CD14-positive monocyte (primary cell): Measurements from ENCODE around the gene BRAT1. TPM values are rescaled to one million over a fixed set of nuclear protein-coding genes. Genes with fewer than 3 reads are reported as not detected.

Source experiments
- DNase-seq, 3 donors: peaks; one replicate each; pipeline ENCODE4 v3.0.0-alpha.2; 2011 to 2022
- H2AFZ ChIP-seq: 2 replicates; pipeline ENCODE4 v1.6.0; 2012; ENCODE audit warnings: mild to moderate bottlenecking, low read depth, low read length, inconsistent platforms; ENCODE audit not compliant: insufficient read depth, poor library complexity, severe bottlenecking
- H3K27ac ChIP-seq, 2 donors: 1 replicate in 1 of 2; 2 replicates in 1 of 2; pipeline ENCODE4 v1.5.1; 2012 to 2013; ENCODE audit warnings: low read length in 2 of 2, control low read depth in 1 of 2, inconsistent platforms in 1 of 2, low read depth in 1 of 2, mild to moderate bottlenecking in 1 of 2
- H3K27me3 ChIP-seq, 2 donors: one replicate each; pipeline versions ENCODE4 v1.6.0 to v1.6.1; 2011 to 2013; ENCODE audit warnings: low read length in 2 of 2; ENCODE audit not compliant: control insufficient read depth in 2 of 2, insufficient read depth in 2 of 2
- H3K36me3 ChIP-seq, 2 donors: replicated peaks in 1 of 2; 1 replicate in 1 of 2; 2 replicates in 1 of 2; pipeline versions ENCODE4 v1.5.1 to v1.6.1; 2012 to 2013; ENCODE audit warnings: low read length in 2 of 2, control low read depth in 1 of 2, inconsistent platforms in 1 of 2, mild to moderate bottlenecking in 1 of 2; ENCODE audit not compliant: insufficient read depth in 2 of 2, control insufficient read depth in 1 of 2
- H3K4me1 ChIP-seq, 2 donors: 1 replicate in 1 of 2; 2 replicates in 1 of 2; pipeline versions ENCODE4 v1.5.1 to v1.6.1; 2012 to 2013; ENCODE audit warnings: low read length in 2 of 2, control low read depth in 1 of 2, inconsistent platforms in 1 of 2, mild to moderate bottlenecking in 1 of 2, moderate library complexity in 1 of 2; ENCODE audit not compliant: insufficient read depth in 2 of 2, control insufficient read depth in 1 of 2
- H3K4me2 ChIP-seq: replicated peaks from 2 replicates; pipeline ENCODE3; 2012; ENCODE audit warnings: low read length, moderate library complexity, mild to moderate bottlenecking; ENCODE audit not compliant: poor library complexity, severe bottlenecking; ENCODE audit errors: extremely low read depth
- H3K4me3 ChIP-seq, 3 experiments: fragments of 200-600 bp in 1 of 3; sonication (generic) in 1 of 3; replicated peaks in 1 of 3; 1 replicate in 2 of 3; 2 replicates in 1 of 3; pipeline ENCODE4 v1.5.1; 2011 to 2013; ENCODE audit warnings: low read length in 3 of 3, mild to moderate bottlenecking in 3 of 3, control low read depth in 2 of 3, low read depth in 2 of 3, inconsistent platforms in 1 of 3, moderate library complexity in 1 of 3
- H3K79me2 ChIP-seq: 2 replicates; pipeline ENCODE4 v1.6.0; 2012; ENCODE audit warnings: mild to moderate bottlenecking, control low read depth, inconsistent platforms, low read length, moderate library complexity; ENCODE audit not compliant: insufficient read depth
- H3K9ac ChIP-seq: 2 replicates; pipeline ENCODE4 v1.6.0; 2017; ENCODE audit warnings: low read length, mild to moderate bottlenecking; ENCODE audit not compliant: insufficient read depth, poor library complexity, severe bottlenecking
- H3K9me3 ChIP-seq, 2 donors: replicated peaks in 1 of 2; 1 replicate in 1 of 2; 2 replicates in 1 of 2; pipeline versions ENCODE4 v1.5.1 to v1.6.1; 2012 to 2013; ENCODE audit warnings: low read length in 2 of 2, control low read depth in 1 of 2; ENCODE audit not compliant: control insufficient read depth in 1 of 2, insufficient read depth in 1 of 2
- H4K20me1 ChIP-seq: 2 replicates; pipeline ENCODE4 v1.6.0; 2012; ENCODE audit warnings: mild to moderate bottlenecking, low read length, control low read depth, moderate library complexity; ENCODE audit not compliant: insufficient read depth
- H3K27ac Mint-ChIP-seq, 7 donors: one replicate each; pipeline ENCODE4 v1.8.0; 2020; ENCODE audit warnings: mild to moderate bottlenecking in 7 of 7, mixed read lengths in 7 of 7, moderate library complexity in 6 of 7, inconsistent platforms in 2 of 7
- H3K27me3 Mint-ChIP-seq, 3 donors: one replicate each; pipeline ENCODE4 v1.8.0; 2021 to 2022; ENCODE audit warnings: low read depth in 3 of 3, mild to moderate bottlenecking in 3 of 3, mixed read lengths in 3 of 3, moderate library complexity in 3 of 3, inconsistent platforms in 1 of 3
- H3K36me3 Mint-ChIP-seq, 2 donors: one replicate each; pipeline ENCODE4 v1.8.0; 2020; ENCODE audit warnings: mixed read lengths in 2 of 2, inconsistent platforms in 1 of 2, mild to moderate bottlenecking in 1 of 2
- H3K4me1 Mint-ChIP-seq: one replicate; pipeline ENCODE4 v1.8.0; 2020; ENCODE audit warnings: mild to moderate bottlenecking, mixed read lengths
- H3K4me3 Mint-ChIP-seq, 2 donors: one replicate each; pipeline ENCODE4 v1.8.0; 2020; ENCODE audit warnings: mild to moderate bottlenecking in 2 of 2, mixed read lengths in 2 of 2, moderate library complexity in 1 of 2
- H3K9me3 Mint-ChIP-seq, 7 donors: one replicate each; pipeline ENCODE4 v1.8.0; 2020 to 2022; ENCODE audit warnings: mixed read lengths in 7 of 7, mild to moderate bottlenecking in 6 of 7, moderate library complexity in 6 of 7, inconsistent platforms in 2 of 7
- CTCF ChIP-seq: fragments of 200-600 bp; IDR thresholded peaks from one replicate; pipeline ENCODE4 v1.8.0; 2022; ENCODE audit warnings: antibody characterized with exemption, mild to moderate bottlenecking
- WGBS: methylation state at CpG from one replicate; pipeline ENCODE4 v1.1.5; 2013; ENCODE audit warnings: missing lambda C conversion rate; ENCODE audit not compliant: insufficient coverage; 5-methylcytosine and 5-hydroxymethylcytosine counted together
- intact Hi-C, 2 donors: fragments of 100-400 bp; cut with micrococcal nuclease; formaldehyde crosslinking; loops; one replicate each; pipeline versions ENCODE4 v1.15.0 to v1.15.1; 2023
- polyA plus RNA-seq, 3 donors: library from polyadenylated mRNA; depleted of rRNA in 1 of 3; unstranded in 2 of 3; stranded (reverse) in 1 of 3; fragments of 300-500 nt in 2 of 3; fragments of >200 nt in 1 of 3; fragmentation: Illumina TruSeq in 2 of 3; gene quantifications; 1 replicate in 2 of 3; 2 replicates in 1 of 3; pipeline ENCODE4 v1.2.3, GENCODE V29; 2012 to 2021

BRAT1 gene
- polyA plus RNA-seq, 3 donors: 31.6 to 34.2 (median 32.5) TPM

- H3K36me3 ChIP-seq: no peaks in the 10 kb centered on the region
- Mint-ChIP-seq H3K9me3 (peaks cover 0 to 4% (median 2%) of the 10 kb centered on the region in 7 donors), H3K27me3 (peaks cover 16 to 31% (median 24%) of the 10 kb centered on the region in 3 donors), H3K36me3 (no peaks in the 10 kb centered on the region), H3K4me3 (no peak overlapping the region), H3K27ac (no peak overlapping the region), H3K4me1 (no peaks in the 10 kb centered on the region)
- H3K9ac ChIP-seq: no peak overlapping the region
- intact Hi-C loops: no loop called here
- no peak overlapping the region for H3K4me3 ChIP-seq
- WGBS: 96% methylated on average over 19 of the region's 27 CpGs
- peaks cover 0 to 16% of the 10 kb centered on the region in 2 donors for H3K27me3 ChIP-seq
- peaks cover 0 to 3% of the 10 kb centered on the region in 2 donors for H3K4me1 ChIP-seq
- H3K9me3 ChIP-seq: no peaks in the 10 kb centered on the region
- no peak for DNase-seq
- no peak for TF ChIP-seq CTCF
- no peaks in the 10 kb centered on the region for H4K20me1 ChIP-seq
- H3K79me2 ChIP-seq: no peaks in the 10 kb centered on the region
- no peak overlapping the region for H2AFZ ChIP-seq
- no peak overlapping the region for H3K4me2 ChIP-seq
- H3K27ac ChIP-seq: no peak overlapping the region
Observed at GRCh38 chr7:2499719-2500430, 55.4 kb downstream of the BRAT1 start.

GRCh38 chr7:2499181-2499580 lies 56.1 kb downstream of the BRAT1 start:
- no peaks in the 10 kb centered on the region for H3K79me2 ChIP-seq
- no peak overlapping the region for H3K9ac ChIP-seq
- H3K36me3 Mint-ChIP-seq: no peaks in the 10 kb centered on the region
- intact Hi-C loops: no loop called here
- peaks cover 0 to 4% (median 2%) of the 10 kb centered on the region in 7 donors for H3K9me3 Mint-ChIP-seq
- H3K4me1 ChIP-seq: peaks cover 0 to 3% of the 10 kb centered on the region in 2 donors
- H3K27ac ChIP-seq: no peak overlapping the region
- H3K36me3 ChIP-seq: no peaks in the 10 kb centered on the region
- TF ChIP-seq CTCF: no peak
- peaks cover 16 to 36% (median 24%) of the 10 kb centered on the region in 3 donors for H3K27me3 Mint-ChIP-seq
- H3K27me3 ChIP-seq: peaks cover 0 to 16% of the 10 kb centered on the region in 2 donors
- H3K4me3 ChIP-seq: no peak overlapping the region
- no peaks in the 10 kb centered on the region for H3K9me3 ChIP-seq
- no peaks in the 10 kb centered on the region for H4K20me1 ChIP-seq
- no peak overlapping the region for H2AFZ ChIP-seq
- H3K4me2 ChIP-seq: no peak overlapping the region
- H3K4me3 Mint-ChIP-seq: no peak overlapping the region
- H3K4me1 Mint-ChIP-seq: peaks cover 2% of the 10 kb centered on the region
- no peak overlapping the region for H3K27ac Mint-ChIP-seq
- 96% methylated on average over 7 of the region's 7 CpGs for WGBS
- no peak for DNase-seq
